ENCODE results near the gene PAH. TPM values are rescaled to one million over a fixed set of nuclear protein-coding genes. Genes with fewer than 3 reads are reported as not detected.

PAH gene
- total RNA-seq, 2 donors from 2014 or later = 0.25 TPM; not detected in 1

Other genes with a start within 250 kb of the PAH start
- gene ASCL1, start 40.4 kb upstream of the PAH start, total RNA-seq = not detected

Data from activated T-cell treated with anti-CD3 and anti-CD28 coated beads, Interleukin-2, amount 50 U/mL, for 72 hours (primary cell).